Bronchial epithelial cell (primary cell): ENCODE data around the gene IFNL1. TPM values are rescaled to one million over a fixed set of nuclear protein-coding genes. Genes with fewer than 3 reads are reported as not detected.
"Not testable (repeated sequence)": the region's sequence is repeated elsewhere in the genome, so short reads cannot be mapped to it uniquely, and the experiment has no call there.

ENCODE experiments used
- DNase-seq: peaks from one replicate; pipeline ENCODE4 v3.0.0-alpha.2; 2010; ENCODE audit warnings: low read depth
- FAIRE-seq: peaks from 2 replicates; lab custom pipeline; 2011; peaks lifted over from hg19 to GRCh38; lab: Jason Lieb, UNC
- H3K27me3 ChIP-seq: 2 replicates; pipeline ENCODE4 v1.5.1; 2011; ENCODE audit warnings: low read length; ENCODE audit not compliant: control insufficient read depth, insufficient read depth
- H3K36me3 ChIP-seq: 2 replicates; pipeline ENCODE4 v1.5.1; 2011; ENCODE audit warnings: low read length; ENCODE audit not compliant: control insufficient read depth, insufficient read depth
- H3K4me3 ChIP-seq: 2 replicates; pipeline ENCODE4 v1.5.1; 2011; ENCODE audit warnings: mild to moderate bottlenecking, low read depth, low read length, control low read depth
- CTCF ChIP-seq: IDR thresholded peaks from 2 replicates; pipeline ENCODE4 v1.5.1; 2011; ENCODE audit warnings: mild to moderate bottlenecking, moderate library complexity, low read length, control low read depth, inconsistent platforms; ENCODE audit not compliant: insufficient read depth, severe bottlenecking
- total RNA-seq: library from RNA; depleted of rRNA; stranded (reverse); fragments of >200 nt; gene quantifications from 2 replicates; pipeline ENCODE4 v1.2.1, GENCODE V29; 2014

IFNL1 gene
- total RNA-seq, 1 donor from 2014 or later: not detected

DNA sequence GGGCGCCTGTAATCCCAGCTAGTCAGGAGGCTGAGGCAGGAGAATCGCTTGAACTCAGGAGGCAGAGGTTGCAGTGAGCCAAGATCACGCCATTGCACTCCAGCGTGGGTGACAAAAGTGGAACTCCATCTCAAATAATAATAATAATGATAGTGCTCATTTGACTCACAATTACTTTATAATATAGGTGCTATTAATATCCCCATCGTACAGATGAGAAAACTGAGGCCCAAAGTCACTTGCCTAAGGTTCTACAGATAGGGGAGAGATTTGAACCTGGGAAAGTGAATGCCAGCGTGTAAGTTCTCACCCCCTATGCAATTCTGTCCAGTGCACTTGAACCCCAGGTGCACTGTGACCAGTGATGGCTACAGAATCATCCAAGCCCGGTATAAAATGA, 33.7 kb downstream of the IFNL1 start:
- H3K36me3 ChIP-seq: no peaks in the 10 kb centered on the region
- TF ChIP-seq CTCF: no peak
- no peak for FAIRE-seq

GRCh38 chr19:39332293-39332692, 36.1 kb downstream of the IFNL1 start:
- no peak for DNase-seq
- Histone ChIP-seq H3K27me3 (no peaks in the 10 kb centered on the region), H3K36me3 (no peaks in the 10 kb centered on the region), H3K4me3 (no peak overlapping the region)
- TF ChIP-seq CTCF: no peak
- no peak for FAIRE-seq

More for the DNA sequence above, 33.7 kb downstream of the IFNL1 start:
- DNase-seq: no peak
- H3K4me3 ChIP-seq: no peak overlapping the region
- H3K27me3 ChIP-seq: no peaks in the 10 kb centered on the region

DNA sequence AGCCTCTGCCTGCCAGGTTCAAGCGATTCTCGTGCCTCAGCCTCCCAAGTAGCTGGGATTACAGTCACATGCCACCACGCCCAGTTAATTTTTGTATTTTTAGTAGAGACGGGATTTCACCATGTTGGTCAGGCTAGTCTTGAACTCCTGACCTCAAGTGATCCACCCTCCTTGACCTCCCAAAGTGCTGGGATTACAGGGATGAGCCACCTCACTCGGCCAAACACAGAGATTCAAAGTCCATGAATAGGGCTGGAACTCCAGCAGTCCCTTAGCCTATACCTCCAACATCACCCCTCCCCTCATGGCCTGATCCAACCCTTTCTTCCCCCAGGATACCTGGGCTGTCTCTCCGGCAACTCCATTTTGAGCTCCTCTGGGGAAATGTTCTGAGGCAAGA, 36.5 kb downstream of the IFNL1 start:
- H3K36me3 ChIP-seq, H3K4me3 ChIP-seq, FAIRE-seq, H3K27me3 ChIP-seq, DNase-seq: not testable (repeated sequence)

GRCh38 chr19:39333507-39333906, 37.3 kb downstream of the IFNL1 start:
- TF ChIP-seq CTCF: no peak
- DNase-seq (no peak), FAIRE-seq (no peak)
- H3K27me3 ChIP-seq: no peaks in the 10 kb centered on the region
- no peaks in the 10 kb centered on the region for H3K36me3 ChIP-seq
- H3K4me3 ChIP-seq: no peak overlapping the region

DNA sequence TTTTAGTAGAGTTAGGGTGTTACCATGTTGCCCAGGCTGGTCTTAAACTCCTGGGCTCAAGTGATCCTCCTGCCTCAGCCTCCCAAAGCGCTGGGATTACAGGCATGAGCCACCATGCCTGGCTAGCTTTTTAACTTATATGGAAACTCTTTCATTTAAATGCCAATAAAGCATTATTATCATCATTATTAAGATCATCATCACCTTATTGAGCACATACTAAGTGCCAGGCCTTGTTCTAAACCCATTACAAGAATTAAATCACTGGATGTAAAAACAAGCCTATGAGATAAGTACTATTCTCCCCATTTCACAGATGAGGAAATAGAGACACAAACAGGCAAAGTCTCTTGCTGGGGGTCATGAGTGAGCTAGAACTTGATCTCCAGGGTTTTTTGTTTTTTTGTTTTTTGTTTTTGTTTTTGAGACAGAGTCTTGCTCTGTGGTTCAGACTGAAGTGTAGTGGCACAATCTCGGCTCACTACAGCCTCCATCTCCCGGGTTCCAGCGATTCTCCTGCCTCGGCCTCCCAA, 38.3 kb downstream of the IFNL1 start:
- no peak for FAIRE-seq
- no peaks in the 10 kb centered on the region for H3K36me3 ChIP-seq
- H3K4me3 ChIP-seq: no peak overlapping the region
- DNase-seq: no peak
- no peaks in the 10 kb centered on the region for H3K27me3 ChIP-seq
- TF ChIP-seq CTCF: no peak

DNA sequence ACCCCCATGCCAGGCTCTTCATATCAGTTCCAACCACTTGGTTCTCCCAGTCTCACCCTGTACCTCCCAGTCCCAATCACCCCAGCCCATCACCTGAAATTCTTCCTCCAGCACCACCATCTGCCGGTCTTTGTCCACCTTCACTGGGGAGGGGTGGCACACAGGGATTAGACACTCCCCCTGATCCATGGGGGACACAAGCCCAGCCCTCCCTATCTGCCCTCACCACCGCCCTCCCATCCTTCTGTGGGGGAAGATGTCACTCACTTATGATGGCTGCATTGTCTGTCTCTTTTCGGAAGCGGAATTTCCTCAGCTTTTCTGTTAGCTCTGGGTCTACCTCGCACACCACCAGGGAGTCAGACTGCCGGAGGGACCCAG, 39.0 kb downstream of the IFNL1 start:
- H3K27me3 ChIP-seq: no peaks in the 10 kb centered on the region
- no peaks in the 10 kb centered on the region for H3K36me3 ChIP-seq
- TF ChIP-seq CTCF: no peak
- DNase-seq (no peak), FAIRE-seq (no peak)
- H3K4me3 ChIP-seq: no peak overlapping the region
